Measurements from ENCODE around the gene OBSL1. TPM values are rescaled to one million over a fixed set of nuclear protein-coding genes. Genes with fewer than 3 reads are reported as not detected.
A peak's percentile ranks its signal among the peaks of the same experiment; 100 is the strongest.

Gene OBSL1
- total and polyA plus RNA-seq, 2 donors (not counting 1 experiment from before 2014, with no cell fraction given) = not detected

- Histone ChIP-seq H3K9ac (ENCODE audit: low read length) (no peak overlapping the region), H3K36me3 (replicated peaks in 1 of 2; ENCODE audit: control extremely low read depth in 1 of 2, control insufficient read depth in 1 of 2, extremely low read depth in 1 of 2, insufficient read depth in 2 of 2, low read length in 1 of 2) (peaks cover 0 to 34% of the 10 kb centered on the region in 2 experiments), H3K4me2 (replicated peaks; ENCODE audit: low read depth, low read length, poor library complexity, severe bottlenecking) (no peak overlapping the region), H3K27ac (ENCODE audit: low read length in 2 of 2) (no peak overlapping the region), H4K20me1 (ENCODE audit: control insufficient read depth, insufficient read depth, low read length, poor library complexity, severe bottlenecking) (no peaks in the 10 kb centered on the region), H3K79me2 (ENCODE audit: control insufficient read depth, insufficient read depth, low read length) (no peaks in the 10 kb centered on the region), H3K9me3 (ENCODE audit: control extremely low read depth in 1 of 3, control insufficient read depth in 2 of 3, insufficient read depth in 1 of 3, low read length in 2 of 3) (no peaks in the 10 kb centered on the region), H2AFZ (ENCODE audit: insufficient read depth, low read depth, low read length, poor library complexity, severe bottlenecking) (no peak overlapping the region), H3K4me3 (ENCODE audit: control extremely low read depth in 1 of 5, extremely low read depth in 1 of 5, insufficient read depth in 1 of 5, low read depth in 2 of 5, low read length in 4 of 5) (no peak overlapping the region), H3K4me1 (ENCODE audit: control insufficient read depth in 2 of 2, insufficient read depth in 2 of 2, low read length in 2 of 2) (peaks cover 9% of the 10 kb centered on the region in 2 donors), H3K27me3 (replicated peaks in 1 of 4; ENCODE audit: control extremely low read depth in 1 of 4, control insufficient read depth in 3 of 4, insufficient read depth in 4 of 4, low read length in 3 of 4) (no peaks in the 10 kb centered on the region)
- no peaks in the 10 kb centered on the region for H3K9me3 Mint-ChIP-seq (ENCODE audit: insufficient read depth)
- ATAC-seq (ENCODE audit: low read depth) = no peak
- CTCF ChIA-PET = no interaction called here
- WGBS (ENCODE audit: insufficient coverage) = 88% methylated on average over 7 of the region's 11 CpGs
- H3K4me3 Mint-ChIP-seq = no peak overlapping the region
- no peak overlapping the region for H3K27ac Mint-ChIP-seq
- POLR2A ChIA-PET = no interaction called here
- no peak for DNase-seq
- peaks cover 13% of the 10 kb centered on the region for H3K4me1 Mint-ChIP-seq
- intact Hi-C loops (cut with micrococcal nuclease) = no loop called here
- TF ChIP-seq CTCF (IDR thresholded peaks at IDR 0.05) (no peak), EZH2 (IDR thresholded peaks at IDR 0.05; ENCODE audit: borderline replicate concordance, insufficient read depth, low read depth, low read length, poor library complexity, severe bottlenecking) (no peak)
- no peaks in the 10 kb centered on the region for H3K27me3 Mint-ChIP-seq
These were observed 42.2 kb upstream of the OBSL1 start for GRCh38 chr2:219613461-219614070.

GRCh38 chr2:219612577-219613286 lies 41.4 kb upstream of the OBSL1 start:
- Histone ChIP-seq H3K4me2 (replicated peaks; ENCODE audit: low read depth, low read length, poor library complexity, severe bottlenecking) (peak overlapping the region; percentile 61), H3K27ac (ENCODE audit: low read length in 2 of 2) (no peak overlapping the region)
- peak; percentile 67 for DNase-seq

More at GRCh38 chr2:219612577-219613286, 41.4 kb upstream of the OBSL1 start:
- intact Hi-C loops (cut with micrococcal nuclease) = no loop called here
- Mint-ChIP-seq H3K4me3 (peak overlapping the region; percentile 30), H3K4me1 (peaks cover 13% of the 10 kb centered on the region), H3K27me3 (no peaks in the 10 kb centered on the region), H3K9me3 (ENCODE audit: insufficient read depth) (no peaks in the 10 kb centered on the region), H3K27ac (peak overlapping the region; percentile 16)
- H3K4me3 ChIP-seq (ENCODE audit: control extremely low read depth in 1 of 5, extremely low read depth in 1 of 5, insufficient read depth in 1 of 5, low read depth in 2 of 5, low read length in 4 of 5) = no peak overlapping the region
- H3K9me3 ChIP-seq (ENCODE audit: control extremely low read depth in 1 of 3, control insufficient read depth in 2 of 3, insufficient read depth in 1 of 3, low read length in 2 of 3) = no peaks in the 10 kb centered on the region
- WGBS (ENCODE audit: insufficient coverage) = 80% methylated on average over 10 of the region's 15 CpGs
- ChIA-PET POLR2A (no interaction called here), CTCF (no interaction called here)
- TF ChIP-seq EZH2 (IDR thresholded peaks at IDR 0.05; ENCODE audit: borderline replicate concordance, insufficient read depth, low read depth, low read length, poor library complexity, severe bottlenecking) = no peak
- no peak for TF ChIP-seq CTCF (IDR thresholded peaks at IDR 0.05)
- peaks cover 3% of the 10 kb centered on the region for H3K79me2 ChIP-seq (ENCODE audit: control insufficient read depth, insufficient read depth, low read length)
- H2AFZ ChIP-seq (ENCODE audit: insufficient read depth, low read depth, low read length, poor library complexity, severe bottlenecking) = no peak overlapping the region
- peaks cover 0 to 42% of the 10 kb centered on the region in 2 experiments for H3K36me3 ChIP-seq (replicated peaks in 1 of 2; ENCODE audit: control extremely low read depth in 1 of 2, control insufficient read depth in 1 of 2, extremely low read depth in 1 of 2, insufficient read depth in 2 of 2, low read length in 1 of 2)
- no peaks in the 10 kb centered on the region for H3K27me3 ChIP-seq (replicated peaks in 1 of 4; ENCODE audit: control extremely low read depth in 1 of 4, control insufficient read depth in 3 of 4, insufficient read depth in 4 of 4, low read length in 3 of 4)
- H4K20me1 ChIP-seq (ENCODE audit: control insufficient read depth, insufficient read depth, low read length, poor library complexity, severe bottlenecking) = no peaks in the 10 kb centered on the region
- ATAC-seq (ENCODE audit: low read depth) = peak; percentile 73
- H3K4me1 ChIP-seq (ENCODE audit: control insufficient read depth in 2 of 2, insufficient read depth in 2 of 2, low read length in 2 of 2) = peaks cover 9% of the 10 kb centered on the region in 2 donors
- no peak overlapping the region for H3K9ac ChIP-seq (ENCODE audit: low read length)
